Upper lobe of right lung (tissue), 1 donor: Measurements from ENCODE around the gene EDDM3A. TPM values are rescaled to one million over a fixed set of nuclear protein-coding genes. Genes with fewer than 3 reads are reported as not detected.

Source experiments
- ATAC-seq: fragments of 200-7000 bp; cut with Tn5 transposase; one replicate; pipeline ENCODE4 v1.9.1; 2020; ENCODE audit warnings: mild to moderate bottlenecking, moderate library complexity
- DNase-seq: peaks from one replicate; pipeline ENCODE4 v3.0.0-alpha.2; 2020
- H3K27ac ChIP-seq: fragments of 200-600 bp; one replicate; pipeline ENCODE4 v1.8.0; 2022
- H3K27me3 ChIP-seq: fragments of 200-600 bp; one replicate; pipeline ENCODE4 v1.8.0; 2022; ENCODE audit warnings: mild to moderate bottlenecking
- H3K36me3 ChIP-seq: fragments of 200-600 bp; one replicate; pipeline ENCODE4 v1.8.0; 2022
- H3K4me1 ChIP-seq: fragments of 200-600 bp; one replicate; pipeline ENCODE4 v1.8.0; 2022
- H3K4me3 ChIP-seq: fragments of 200-600 bp; one replicate; pipeline ENCODE4 v1.8.0; 2022; ENCODE audit warnings: mild to moderate bottlenecking
- H3K9me3 ChIP-seq: fragments of 200-600 bp; one replicate; pipeline ENCODE4 v1.8.0; 2022
- intact Hi-C: fragments of 100-400 bp; cut with DNase I; formaldehyde crosslinking; loops from one replicate; pipeline ENCODE4 v1.11.0; 2022
- total RNA-seq: library from RNA; stranded (reverse); fragmentation: NEBNext Ultra II Directional; extraction: Animal tissue kit (Norgen Biotek cat#: 25700); gene quantifications from one replicate; pipeline ENCODE4 v1.2.1, GENCODE V29; 2021
- TF ChIP-seq, protein P1 (sequence below): fragments of 200-600 bp; IDR thresholded peaks from one replicate; pipeline ENCODE4 v1.8.0; 2022; ENCODE audit warnings: antibody characterized with exemption
- donor health status: DM: no; HTN: yes; CAD: no; lungs with severe emphysema.

Gene EDDM3A
- total RNA-seq, 1 donor from 2014 or later, result not detected

DNA sequence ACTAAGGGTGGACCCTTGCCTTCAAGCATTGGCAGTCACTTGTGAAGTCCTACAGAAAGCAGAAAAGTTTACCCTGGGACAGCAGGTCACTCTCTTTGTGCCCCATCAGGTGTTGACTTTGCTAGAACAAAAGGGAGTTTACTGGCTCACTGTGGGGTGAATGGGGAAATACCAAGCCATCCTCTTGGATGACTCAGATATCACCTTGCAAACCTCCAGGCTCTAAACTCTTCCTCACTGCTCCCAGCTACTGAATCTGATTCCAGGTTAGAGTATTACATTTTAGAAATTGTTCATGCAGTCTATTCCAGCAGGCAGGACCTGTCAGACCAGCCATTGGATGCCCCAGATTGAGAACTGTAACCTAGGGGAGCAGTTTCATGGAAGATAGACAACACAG is 15.3 kb downstream of the EDDM3A start:
- DNase-seq (no peak), ATAC-seq (no peak)
- Histone ChIP-seq H3K27ac (no peak overlapping the region), H3K9me3 (no peaks in the 10 kb centered on the region), H3K36me3 (no peaks in the 10 kb centered on the region), H3K4me3 (no peak overlapping the region), H3K27me3 (no peaks in the 10 kb centered on the region), H3K4me1 (no peaks in the 10 kb centered on the region)
- intact Hi-C loops, result no loop called here
- TF ChIP-seq, protein P1, sequence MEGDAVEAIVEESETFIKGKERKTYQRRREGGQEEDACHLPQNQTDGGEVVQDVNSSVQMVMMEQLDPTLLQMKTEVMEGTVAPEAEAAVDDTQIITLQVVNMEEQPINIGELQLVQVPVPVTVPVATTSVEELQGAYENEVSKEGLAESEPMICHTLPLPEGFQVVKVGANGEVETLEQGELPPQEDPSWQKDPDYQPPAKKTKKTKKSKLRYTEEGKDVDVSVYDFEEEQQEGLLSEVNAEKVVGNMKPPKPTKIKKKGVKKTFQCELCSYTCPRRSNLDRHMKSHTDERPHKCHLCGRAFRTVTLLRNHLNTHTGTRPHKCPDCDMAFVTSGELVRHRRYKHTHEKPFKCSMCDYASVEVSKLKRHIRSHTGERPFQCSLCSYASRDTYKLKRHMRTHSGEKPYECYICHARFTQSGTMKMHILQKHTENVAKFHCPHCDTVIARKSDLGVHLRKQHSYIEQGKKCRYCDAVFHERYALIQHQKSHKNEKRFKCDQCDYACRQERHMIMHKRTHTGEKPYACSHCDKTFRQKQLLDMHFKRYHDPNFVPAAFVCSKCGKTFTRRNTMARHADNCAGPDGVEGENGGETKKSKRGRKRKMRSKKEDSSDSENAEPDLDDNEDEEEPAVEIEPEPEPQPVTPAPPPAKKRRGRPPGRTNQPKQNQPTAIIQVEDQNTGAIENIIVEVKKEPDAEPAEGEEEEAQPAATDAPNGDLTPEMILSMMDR, result no peak

DNA sequence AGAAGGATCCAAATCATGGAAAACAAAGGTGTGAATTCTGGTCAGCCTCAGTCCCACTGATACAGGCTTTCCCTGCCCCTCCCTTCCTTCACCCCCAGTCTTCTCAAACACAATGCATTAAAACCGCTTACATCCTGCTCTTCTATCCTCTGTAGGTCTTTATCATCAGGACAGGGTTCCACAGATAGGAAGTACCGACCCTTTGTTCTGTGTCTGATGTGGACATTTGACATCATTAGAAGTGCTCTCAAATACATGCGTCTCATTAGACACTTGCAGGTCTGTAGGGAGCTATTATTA is 22.9 kb downstream of the EDDM3A start:
- no peak for ATAC-seq
- H3K9me3 ChIP-seq, result no peaks in the 10 kb centered on the region
- no peaks in the 10 kb centered on the region for H3K27me3 ChIP-seq
- H3K4me3 ChIP-seq, result no peak overlapping the region
- H3K27ac ChIP-seq, result no peak overlapping the region
- intact Hi-C loops, result no loop called here
- no peaks in the 10 kb centered on the region for H3K4me1 ChIP-seq
- DNase-seq, result no peak
- no peaks in the 10 kb centered on the region for H3K36me3 ChIP-seq
- TF ChIP-seq, protein P1, result no peak

DNA sequence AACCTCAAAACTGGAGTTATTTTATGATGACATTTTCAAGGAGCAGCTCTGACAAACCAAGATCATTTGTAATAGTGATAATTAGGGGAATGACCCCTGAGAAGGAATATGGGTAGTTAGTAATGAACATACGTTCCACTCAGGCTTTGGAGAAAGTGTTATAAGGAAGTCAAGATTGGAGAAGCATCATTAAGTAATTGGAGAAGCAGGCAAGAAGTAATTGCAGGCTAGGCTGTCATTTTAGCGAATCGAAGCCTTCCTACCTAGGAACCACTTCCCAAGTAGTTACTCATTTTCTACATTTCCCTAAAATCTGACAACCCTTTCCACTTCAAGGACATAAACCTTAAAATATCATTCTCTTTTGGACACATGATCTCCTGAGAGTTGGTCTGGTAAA is 23.7 kb downstream of the EDDM3A start:
- H3K27ac ChIP-seq, result no peak overlapping the region
- TF ChIP-seq, protein P1, result no peak
- no peaks in the 10 kb centered on the region for H3K36me3 ChIP-seq
- no peak overlapping the region for H3K4me3 ChIP-seq
- intact Hi-C loops, result no loop called here
- H3K4me1 ChIP-seq, result no peaks in the 10 kb centered on the region
- DNase-seq, result no peak
- no peaks in the 10 kb centered on the region for H3K27me3 ChIP-seq
- ATAC-seq, result no peak
- no peaks in the 10 kb centered on the region for H3K9me3 ChIP-seq

DNA sequence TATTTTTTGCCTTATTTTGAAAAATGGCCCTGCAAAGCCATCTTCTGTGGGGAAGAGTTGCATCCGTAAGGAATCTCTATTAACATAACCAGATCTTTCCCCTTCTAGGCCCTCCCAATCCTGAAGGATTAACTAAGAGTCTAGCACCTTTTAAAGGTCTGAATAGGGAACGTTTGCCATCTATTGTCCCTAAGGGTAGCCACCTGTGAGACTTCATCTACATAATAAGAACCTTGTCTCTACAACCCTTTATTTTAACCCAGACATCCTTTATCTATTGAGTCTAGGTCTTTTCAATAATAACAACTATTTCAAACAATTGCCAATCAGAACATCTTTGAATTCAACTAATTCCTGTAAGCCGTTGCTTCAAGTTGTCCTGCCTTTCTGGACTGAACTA is 27.0 kb downstream of the EDDM3A start:
- H3K27ac ChIP-seq, result no peak overlapping the region
- TF ChIP-seq, protein P1, result no peak
- DNase-seq (no peak), ATAC-seq (no peak)
- no peaks in the 10 kb centered on the region for H3K9me3 ChIP-seq
- no peaks in the 10 kb centered on the region for H3K27me3 ChIP-seq
- intact Hi-C loops, result no loop called here
- H3K36me3 ChIP-seq, result no peaks in the 10 kb centered on the region
- H3K4me1 ChIP-seq, result no peaks in the 10 kb centered on the region
- H3K4me3 ChIP-seq, result no peak overlapping the region

DNA sequence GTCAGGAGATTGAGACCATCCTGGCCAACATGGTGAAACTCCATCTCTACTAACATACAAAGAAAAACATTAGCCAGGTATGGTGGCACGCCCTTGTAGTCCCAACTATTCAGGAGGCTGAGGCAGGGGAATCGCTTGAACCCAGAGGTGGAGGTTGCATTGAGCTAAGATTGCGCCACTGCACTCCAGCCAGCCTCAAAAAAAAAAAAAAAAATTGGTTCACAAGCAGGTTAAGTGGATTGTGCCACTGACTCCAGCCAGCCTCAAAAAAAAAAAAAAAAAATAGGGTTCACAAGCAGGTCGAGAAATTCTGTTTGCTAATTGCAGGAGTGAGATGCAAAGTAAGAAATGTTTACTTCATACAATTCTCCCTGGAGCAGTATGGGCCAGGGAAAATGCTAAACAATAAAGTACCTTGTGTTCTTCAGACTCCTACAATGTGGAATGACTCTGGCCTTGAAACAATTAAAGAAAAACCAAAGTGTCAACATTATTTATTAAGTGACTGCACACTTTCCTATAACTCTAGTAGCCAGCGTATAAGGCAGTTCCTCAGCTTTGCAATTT is 28.7 kb downstream of the EDDM3A start:
- no peaks in the 10 kb centered on the region for H3K4me1 ChIP-seq
- H3K36me3 ChIP-seq, result no peaks in the 10 kb centered on the region
- no peaks in the 10 kb centered on the region for H3K9me3 ChIP-seq
- no peak overlapping the region for H3K27ac ChIP-seq
- no peak overlapping the region for H3K4me3 ChIP-seq
- no peaks in the 10 kb centered on the region for H3K27me3 ChIP-seq
- DNase-seq, result no peak
- ATAC-seq, result peak; percentile 55
- intact Hi-C loops, result no loop called here
- TF ChIP-seq, protein P1, result no peak

DNA sequence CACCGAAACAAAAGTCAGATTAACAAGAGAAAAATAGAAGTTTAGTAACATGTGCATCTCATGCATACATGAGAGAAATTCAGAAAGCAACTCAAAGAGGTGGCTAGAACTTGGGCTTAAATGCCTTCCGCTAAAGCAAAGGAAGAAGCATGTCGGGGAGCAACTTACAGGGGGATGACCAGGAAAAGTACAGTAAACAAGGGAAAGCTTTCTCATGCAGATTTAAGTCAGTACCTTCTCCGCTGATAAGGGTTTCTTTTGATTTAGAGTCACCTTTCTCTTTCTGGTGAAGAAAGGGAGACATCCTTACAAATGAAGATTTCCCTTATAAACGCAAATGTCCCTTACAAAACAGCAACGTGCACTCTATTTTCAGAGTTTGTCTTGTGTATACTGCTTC is 29.4 kb downstream of the EDDM3A start:
- Histone ChIP-seq H3K4me1 (no peaks in the 10 kb centered on the region), H3K27me3 (no peaks in the 10 kb centered on the region), H3K9me3 (no peaks in the 10 kb centered on the region), H3K36me3 (no peaks in the 10 kb centered on the region), H3K27ac (no peak overlapping the region), H3K4me3 (no peak overlapping the region)
- no peak for ATAC-seq
- intact Hi-C loops, result no loop called here
- TF ChIP-seq, protein P1, result no peak
- no peak for DNase-seq
